GM12878 (cell line): Measurements from ENCODE around the gene MUC5AC. TPM values are rescaled to one million over a fixed set of nuclear protein-coding genes. Genes with fewer than 3 reads are reported as not detected.

Source experiments
- ATAC-seq: fragments of 200-7000 bp; cut with Tn5 transposase; 3 replicates; pipeline ENCODE4 v1.9.1; 2020; ENCODE audit warnings: mild to moderate bottlenecking, moderate library complexity
- BruUV-seq: library from RNA; stranded (reverse); fragments of 400-500 nt; replicated peaks from 2 replicates; lab custom pipeline; 2021; lab: Mats Ljungman, UMichigan
- CTCF ChIA-PET: fragments of 300-600 bp; sonication (Branson Sonifier 250); formaldehyde crosslinking; extraction: SDS; loops from one replicate; lab custom pipeline; 2021; ENCODE audit warnings: inconsistent platforms; lab: Yijun Ruan, JAX
- POLR2A ChIA-PET: fragments of 350-600 bp; formaldehyde crosslinking; extraction: SDS; loops from one replicate; lab custom pipeline; 2021; ENCODE audit warnings: inconsistent platforms; lab: Charles Lee
- RAD21 ChIA-PET: fragments of 300-600 bp; sonication (Branson Sonifier 250); formaldehyde crosslinking; loops from one replicate; lab custom pipeline; 2023; ENCODE audit warnings: antibody characterized with exemption; ENCODE audit not compliant: unreplicated experiment; lab: Charles Lee
- SMC1A ChIA-PET: fragments of 300-600 bp; sonication (Branson Sonifier 250); formaldehyde crosslinking; loops from one replicate; lab custom pipeline; 2023; ENCODE audit not compliant: unreplicated experiment, uncharacterized antibody; lab: Charles Lee
- DNase-seq: peaks from one replicate; pipeline ENCODE4 v3.0.0-alpha.2; 2011; ENCODE audit warnings: low read depth, low spot score
- FAIRE-seq: peaks from 3 replicates; lab custom pipeline; 2011; peaks lifted over from hg19 to GRCh38; lab: Jason Lieb, UNC
- H2AFZ ChIP-seq: 2 replicates; pipeline ENCODE4 v1.6.0; 2011; ENCODE audit warnings: low read depth, low read length, control low read depth; ENCODE audit not compliant: control insufficient read depth
- H3K27ac ChIP-seq: 2 replicates; pipeline ENCODE4 v1.5.1; 2011; ENCODE audit warnings: control low read depth; ENCODE audit not compliant: control insufficient read depth, insufficient read depth
- H3K27me3 ChIP-seq, 2 experiments: replicated peaks in 1 of 2; 2 replicates each; pipeline versions ENCODE4 v1.6.0 to v1.6.1; 2011; ENCODE audit warnings: low read length in 1 of 2; ENCODE audit not compliant: control insufficient read depth in 2 of 2, insufficient read depth in 2 of 2
- H3K36me3 ChIP-seq, 2 experiments: 2 replicates each; pipeline ENCODE4 v1.5.1; 2011; ENCODE audit warnings: low read length in 1 of 2; ENCODE audit not compliant: control insufficient read depth in 2 of 2, insufficient read depth in 2 of 2
- H3K4me1 ChIP-seq: 2 replicates; pipeline ENCODE4 v1.6.1; 2011; ENCODE audit warnings: mild to moderate bottlenecking, low read length, moderate library complexity, mixed read lengths; ENCODE audit not compliant: control insufficient read depth, insufficient read depth
- H3K4me2 ChIP-seq: 2 replicates; pipeline ENCODE4 v1.6.0; 2011; ENCODE audit warnings: control low read depth; ENCODE audit not compliant: control insufficient read depth, insufficient read depth
- H3K4me3 ChIP-seq: fragments of 200-600 bp; sonication (generic); 2 replicates; pipeline ENCODE4 v1.5.1; 2016
- H3K79me2 ChIP-seq: 2 replicates; pipeline ENCODE4 v1.6.0; 2011; ENCODE audit warnings: low read length; ENCODE audit not compliant: control insufficient read depth, insufficient read depth
- H3K9ac ChIP-seq: 2 replicates; pipeline ENCODE4 v1.8.0; 2011; ENCODE audit warnings: low read length, control low read depth, mixed read lengths; ENCODE audit not compliant: control insufficient read depth, insufficient read depth
- H3K9me3 ChIP-seq: replicated peaks from 3 replicates; pipeline ENCODE4 v1.5.1; 2011; ENCODE audit warnings: mild to moderate bottlenecking, low read length; ENCODE audit not compliant: control insufficient read depth, insufficient read depth
- H4K20me1 ChIP-seq: 2 replicates; pipeline ENCODE4 v1.6.0; 2011; ENCODE audit not compliant: control insufficient read depth, insufficient read depth
- ASH2L ChIP-seq: fragments of 300-600, 200-600 bp; sonication (generic); IDR thresholded peaks from 2 replicates; pipeline ENCODE4 v1.6.1; 2017; ENCODE audit warnings: low read depth, mild to moderate bottlenecking, borderline replicate concordance
- CHD2 ChIP-seq: IDR thresholded peaks from 2 replicates; pipeline ENCODE4 v1.6.1; 2011; ENCODE audit warnings: low read depth, low read length, improper control_type of control experiment, borderline replicate concordance
- HDGF ChIP-seq: fragments of 450-650 bp; IDR thresholded peaks from 2 replicates; pipeline ENCODE4 v1.6.1; 2016; ENCODE audit warnings: antibody characterized with exemption
- MXI1 ChIP-seq: fragments of 150-350 bp; IDR thresholded peaks from 2 replicates; pipeline ENCODE4 v1.6.1; 2011; ENCODE audit warnings: low read depth, mild to moderate bottlenecking, inconsistent platforms, low read length, improper control_type of control experiment
- MYB ChIP-seq: fragments of 150-350 bp; IDR thresholded peaks from 2 replicates; pipeline ENCODE4 v1.6.1; 2014; ENCODE audit warnings: mild to moderate bottlenecking, low read depth, low read length, borderline replicate concordance
- NFYA ChIP-seq: IDR thresholded peaks from 2 replicates; pipeline ENCODE4 v1.6.1; 2011; ENCODE audit warnings: low read depth, mild to moderate bottlenecking, low read length, improper control_type of control experiment, borderline replicate concordance
- RCOR1 ChIP-seq: conservative IDR thresholded peaks from 2 replicates; pipeline ENCODE4 v1.6.1; 2012; ENCODE audit warnings: low read depth, low read length, improper control_type of control experiment
- TCF3 ChIP-seq: IDR thresholded peaks from 2 replicates; pipeline ENCODE4 v1.6.1; 2012; ENCODE audit warnings: low read depth, mild to moderate bottlenecking, low read length, borderline replicate concordance; ENCODE audit not compliant: insufficient read depth
- ZNF274 ChIP-seq: IDR thresholded peaks from one replicate; pipeline ENCODE4 v1.8.0; 2011; ENCODE audit not compliant: insufficient read length, insufficient read depth
- WGBS: methylation state at CpG from one replicate; pipeline ENCODE4 v1.1.6; 2016; ENCODE audit warnings: low lambda C conversion rate; ENCODE audit not compliant: insufficient replicate concordance, insufficient coverage; ENCODE audit errors: missing lambda C conversion rate; 5-methylcytosine and 5-hydroxymethylcytosine counted together
- in situ Hi-C: fragments of 300-500 bp; cut with MboI; formaldehyde crosslinking; loops from 9 replicates; pipeline ENCODE4 v1.14.3; 2018; ENCODE audit warnings: mixed read lengths
- intact Hi-C: fragments of 100-400 bp; cut with micrococcal nuclease; formaldehyde crosslinking; loops from one replicate; pipeline ENCODE4 v1.14.2; 2022; ENCODE audit not compliant: unreplicated experiment
- polyA plus RNA-seq, 11 experiments: library from polyadenylated mRNA; depleted of rRNA in 4 of 11; unstranded in 6 of 11; stranded (reverse) in 5 of 11; fragments of >200 nt; fragmentation: Nextera tagmentation in 4 of 11; fragmentation: Illumina TruSeq in 1 of 11; extraction: Ambion mirVana in 4 of 11; extraction: Trizol in 1 of 11; gene quantifications; 1 replicate in 1 of 11; 2 replicates in 10 of 11; pipeline versions ENCODE4 v1.2.1 to v1.2.3, GENCODE V29; 2011 to 2016; ENCODE audit warnings: inconsistent platforms in 2 of 11, missing spikeins in 2 of 11, low read depth in 1 of 11
- total RNA-seq, 4 experiments: library from RNA; depleted of rRNA in 3 of 4; stranded (reverse); fragments of >200 nt in 3 of 4; fragmentation: Illumina TruSeq in 1 of 4; extraction: Trizol in 1 of 4; gene quantifications; 2 replicates each; pipeline versions ENCODE4 v1.2.1 to v1.2.3, GENCODE V29; 2013 to 2021
- TF ChIP-seq, protein P1 (sequence below): fragments of 450-650 bp; formaldehyde crosslinking; IDR thresholded peaks from 2 replicates; pipeline ENCODE4 v1.4.0; 2020; ENCODE audit warnings: mild to moderate bottlenecking, moderate library complexity
- TF ChIP-seq, protein P2 (sequence below): fragments of 450-650 bp; IDR thresholded peaks from 2 replicates; pipeline ENCODE4 v1.6.1; 2017; ENCODE audit warnings: antibody characterized with exemption, mild to moderate bottlenecking, moderate library complexity
- TF ChIP-seq, protein P3 (sequence below): fragments of 150-350 bp; IDR thresholded peaks from 2 replicates; pipeline ENCODE4 v1.6.1; 2014; ENCODE audit warnings: mild to moderate bottlenecking, low read depth, low read length
- TF ChIP-seq, protein P4 (sequence below): fragments of 450-650 bp; IDR thresholded peaks from 2 replicates; pipeline ENCODE4 v1.6.1; 2017; ENCODE audit warnings: mild to moderate bottlenecking, low read depth, inconsistent platforms; ENCODE audit not compliant: poor library complexity, severe bottlenecking

The MUC5AC gene
- total and polyA plus RNA-seq, 10 of the 15 experiments (the other 5 are each of a cell fraction or from before 2014, with no cell fraction given) = under 0.01 to 0.01 TPM; not detected in 8

DNA sequence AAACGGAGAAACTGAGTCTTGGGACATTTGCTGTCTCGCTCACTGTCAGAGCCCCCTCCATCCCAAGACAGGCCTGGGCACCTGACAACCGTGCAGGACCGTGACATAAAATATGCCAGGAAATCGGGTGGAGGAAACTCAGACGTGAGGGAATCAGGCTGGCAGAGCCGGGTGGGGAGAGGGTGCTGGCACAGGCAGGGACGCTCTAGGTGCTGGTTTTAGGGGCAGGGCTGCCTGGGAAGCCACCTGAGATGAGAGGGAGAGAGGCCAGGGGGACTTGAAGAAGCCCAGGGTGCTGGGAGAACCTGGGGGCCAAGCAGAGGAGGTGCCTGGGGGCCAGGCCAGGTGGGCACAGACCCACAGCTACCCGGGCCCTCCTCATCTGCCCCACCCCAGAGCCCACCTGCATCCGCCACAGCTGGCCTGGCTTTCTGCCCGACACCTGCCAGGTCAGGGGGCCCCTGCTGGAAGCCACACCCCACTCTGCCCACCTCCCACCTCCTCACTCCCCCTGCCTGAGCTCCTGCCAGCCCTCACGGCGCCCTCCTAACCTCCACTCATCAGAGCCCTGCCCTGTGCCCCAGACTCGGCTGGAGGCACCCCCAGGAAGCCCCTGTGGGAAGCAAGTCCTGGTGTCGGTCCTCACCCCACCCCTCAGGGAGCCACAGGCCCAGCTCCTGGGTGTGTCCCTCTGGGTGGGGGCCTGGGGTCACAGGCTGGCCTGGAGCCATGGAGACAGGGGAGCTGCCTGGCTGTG is 27.3 kb upstream of the MUC5AC start:
- Histone ChIP-seq H3K27ac (no peak overlapping the region), H3K36me3 (no peaks in the 10 kb centered on the region), H3K9ac (no peak overlapping the region), H3K4me3 (no peak overlapping the region), H4K20me1 (no peaks in the 10 kb centered on the region), H3K27me3 (no peaks in the 10 kb centered on the region), H3K9me3 (no peaks in the 10 kb centered on the region; the same call in 2 of the 3 replicates), H3K4me2 (no peak overlapping the region), H2AFZ (no peak overlapping the region), H3K79me2 (no peaks in the 10 kb centered on the region), H3K4me1 (no peaks in the 10 kb centered on the region)
- ChIA-PET RAD21 (no interaction called here), CTCF (no interaction called here), POLR2A (no interaction called here), SMC1A (no interaction called here)
- in situ Hi-C loops = no loop called here
- no TSS peak for BruUV-seq
- DNase-seq (no peak), FAIRE-seq (no peak), ATAC-seq (no peak)
- WGBS = 44% methylated on average over 14 of the region's 15 CpGs
- intact Hi-C loops = no loop called here
- TF ChIP-seq CHD2 (no peak), MYB (no peak), MXI1 (no peak), TCF3 (no peak), ASH2L (no peak), HDGF (no peak), RCOR1 (no peak), NFYA (no peak), ZNF274 (no peak)
- TF ChIP-seq, protein P1, sequence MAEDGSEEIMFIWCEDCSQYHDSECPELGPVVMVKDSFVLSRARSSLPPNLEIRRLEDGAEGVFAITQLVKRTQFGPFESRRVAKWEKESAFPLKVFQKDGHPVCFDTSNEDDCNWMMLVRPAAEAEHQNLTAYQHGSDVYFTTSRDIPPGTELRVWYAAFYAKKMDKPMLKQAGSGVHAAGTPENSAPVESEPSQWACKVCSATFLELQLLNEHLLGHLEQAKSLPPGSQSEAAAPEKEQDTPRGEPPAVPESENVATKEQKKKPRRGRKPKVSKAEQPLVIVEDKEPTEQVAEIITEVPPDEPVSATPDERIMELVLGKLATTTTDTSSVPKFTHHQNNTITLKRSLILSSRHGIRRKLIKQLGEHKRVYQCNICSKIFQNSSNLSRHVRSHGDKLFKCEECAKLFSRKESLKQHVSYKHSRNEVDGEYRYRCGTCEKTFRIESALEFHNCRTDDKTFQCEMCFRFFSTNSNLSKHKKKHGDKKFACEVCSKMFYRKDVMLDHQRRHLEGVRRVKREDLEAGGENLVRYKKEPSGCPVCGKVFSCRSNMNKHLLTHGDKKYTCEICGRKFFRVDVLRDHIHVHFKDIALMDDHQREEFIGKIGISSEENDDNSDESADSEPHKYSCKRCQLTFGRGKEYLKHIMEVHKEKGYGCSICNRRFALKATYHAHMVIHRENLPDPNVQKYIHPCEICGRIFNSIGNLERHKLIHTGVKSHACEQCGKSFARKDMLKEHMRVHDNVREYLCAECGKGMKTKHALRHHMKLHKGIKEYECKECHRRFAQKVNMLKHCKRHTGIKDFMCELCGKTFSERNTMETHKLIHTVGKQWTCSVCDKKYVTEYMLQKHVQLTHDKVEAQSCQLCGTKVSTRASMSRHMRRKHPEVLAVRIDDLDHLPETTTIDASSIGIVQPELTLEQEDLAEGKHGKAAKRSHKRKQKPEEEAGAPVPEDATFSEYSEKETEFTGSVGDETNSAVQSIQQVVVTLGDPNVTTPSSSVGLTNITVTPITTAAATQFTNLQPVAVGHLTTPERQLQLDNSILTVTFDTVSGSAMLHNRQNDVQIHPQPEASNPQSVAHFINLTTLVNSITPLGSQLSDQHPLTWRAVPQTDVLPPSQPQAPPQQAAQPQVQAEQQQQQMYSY = no peak
- TF ChIP-seq, protein P2, sequence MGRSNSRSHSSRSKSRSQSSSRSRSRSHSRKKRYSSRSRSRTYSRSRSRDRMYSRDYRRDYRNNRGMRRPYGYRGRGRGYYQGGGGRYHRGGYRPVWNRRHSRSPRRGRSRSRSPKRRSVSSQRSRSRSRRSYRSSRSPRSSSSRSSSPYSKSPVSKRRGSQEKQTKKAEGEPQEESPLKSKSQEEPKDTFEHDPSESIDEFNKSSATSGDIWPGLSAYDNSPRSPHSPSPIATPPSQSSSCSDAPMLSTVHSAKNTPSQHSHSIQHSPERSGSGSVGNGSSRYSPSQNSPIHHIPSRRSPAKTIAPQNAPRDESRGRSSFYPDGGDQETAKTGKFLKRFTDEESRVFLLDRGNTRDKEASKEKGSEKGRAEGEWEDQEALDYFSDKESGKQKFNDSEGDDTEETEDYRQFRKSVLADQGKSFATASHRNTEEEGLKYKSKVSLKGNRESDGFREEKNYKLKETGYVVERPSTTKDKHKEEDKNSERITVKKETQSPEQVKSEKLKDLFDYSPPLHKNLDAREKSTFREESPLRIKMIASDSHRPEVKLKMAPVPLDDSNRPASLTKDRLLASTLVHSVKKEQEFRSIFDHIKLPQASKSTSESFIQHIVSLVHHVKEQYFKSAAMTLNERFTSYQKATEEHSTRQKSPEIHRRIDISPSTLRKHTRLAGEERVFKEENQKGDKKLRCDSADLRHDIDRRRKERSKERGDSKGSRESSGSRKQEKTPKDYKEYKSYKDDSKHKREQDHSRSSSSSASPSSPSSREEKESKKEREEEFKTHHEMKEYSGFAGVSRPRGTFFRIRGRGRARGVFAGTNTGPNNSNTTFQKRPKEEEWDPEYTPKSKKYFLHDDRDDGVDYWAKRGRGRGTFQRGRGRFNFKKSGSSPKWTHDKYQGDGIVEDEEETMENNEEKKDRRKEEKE = no peak
- TF ChIP-seq, protein P3, sequence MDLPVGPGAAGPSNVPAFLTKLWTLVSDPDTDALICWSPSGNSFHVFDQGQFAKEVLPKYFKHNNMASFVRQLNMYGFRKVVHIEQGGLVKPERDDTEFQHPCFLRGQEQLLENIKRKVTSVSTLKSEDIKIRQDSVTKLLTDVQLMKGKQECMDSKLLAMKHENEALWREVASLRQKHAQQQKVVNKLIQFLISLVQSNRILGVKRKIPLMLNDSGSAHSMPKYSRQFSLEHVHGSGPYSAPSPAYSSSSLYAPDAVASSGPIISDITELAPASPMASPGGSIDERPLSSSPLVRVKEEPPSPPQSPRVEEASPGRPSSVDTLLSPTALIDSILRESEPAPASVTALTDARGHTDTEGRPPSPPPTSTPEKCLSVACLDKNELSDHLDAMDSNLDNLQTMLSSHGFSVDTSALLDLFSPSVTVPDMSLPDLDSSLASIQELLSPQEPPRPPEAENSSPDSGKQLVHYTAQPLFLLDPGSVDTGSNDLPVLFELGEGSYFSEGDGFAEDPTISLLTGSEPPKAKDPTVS = no peak
- TF ChIP-seq, protein P4, sequence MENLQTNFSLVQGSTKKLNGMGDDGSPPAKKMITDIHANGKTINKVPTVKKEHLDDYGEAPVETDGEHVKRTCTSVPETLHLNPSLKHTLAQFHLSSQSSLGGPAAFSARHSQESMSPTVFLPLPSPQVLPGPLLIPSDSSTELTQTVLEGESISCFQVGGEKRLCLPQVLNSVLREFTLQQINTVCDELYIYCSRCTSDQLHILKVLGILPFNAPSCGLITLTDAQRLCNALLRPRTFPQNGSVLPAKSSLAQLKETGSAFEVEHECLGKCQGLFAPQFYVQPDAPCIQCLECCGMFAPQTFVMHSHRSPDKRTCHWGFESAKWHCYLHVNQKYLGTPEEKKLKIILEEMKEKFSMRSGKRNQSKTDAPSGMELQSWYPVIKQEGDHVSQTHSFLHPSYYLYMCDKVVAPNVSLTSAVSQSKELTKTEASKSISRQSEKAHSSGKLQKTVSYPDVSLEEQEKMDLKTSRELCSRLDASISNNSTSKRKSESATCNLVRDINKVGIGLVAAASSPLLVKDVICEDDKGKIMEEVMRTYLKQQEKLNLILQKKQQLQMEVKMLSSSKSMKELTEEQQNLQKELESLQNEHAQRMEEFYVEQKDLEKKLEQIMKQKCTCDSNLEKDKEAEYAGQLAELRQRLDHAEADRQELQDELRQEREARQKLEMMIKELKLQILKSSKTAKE = no peak
